HepG2 (cell line): ENCODE measurements around the gene SLC35B2. TPM values are rescaled to one million over a fixed set of nuclear protein-coding genes. Genes with fewer than 3 reads are reported as not detected.

Experiments used
- JDP2 ChIP-seq: sonication (generic); formaldehyde crosslinking; IDR thresholded peaks from 2 replicates; pipeline ENCODE4 v1.8.1; 2022; ENCODE audit warnings: missing genetic modification reagents, borderline replicate concordance
- MXI1 ChIP-seq: IDR thresholded peaks from 3 replicates; pipeline ENCODE4 v1.6.1; 2012; ENCODE audit warnings: low read depth, low read length, inconsistent platforms, borderline replicate concordance
- NFYB ChIP-seq: sonication (generic); formaldehyde crosslinking; IDR thresholded peaks from 2 replicates; pipeline ENCODE4 v1.4.0; 2020; ENCODE audit warnings: missing genetic modification reagents
- ONECUT2 ChIP-seq: sonication (generic); formaldehyde crosslinking; IDR thresholded peaks from 2 replicates; pipeline ENCODE4 v1.4.0; 2020; ENCODE audit warnings: missing genetic modification reagents
- PRMT3 ChIP-seq: sonication (generic); formaldehyde crosslinking; IDR thresholded peaks from 2 replicates; pipeline ENCODE4 v1.8.1; 2022; ENCODE audit warnings: low read depth, mild to moderate bottlenecking, moderate library complexity, missing genetic modification reagents, borderline replicate concordance
- SMAD3 ChIP-seq: sonication (generic); formaldehyde crosslinking; IDR thresholded peaks from 2 replicates; pipeline ENCODE4 v1.4.0; 2020; ENCODE audit warnings: missing genetic modification reagents
- TBP ChIP-seq: sonication (generic); formaldehyde crosslinking; IDR thresholded peaks from 2 replicates; pipeline ENCODE4 v1.5.0; 2020; ENCODE audit warnings: missing genetic modification reagents
- TBX2 ChIP-seq: sonication (generic); formaldehyde crosslinking; IDR thresholded peaks from 2 replicates; pipeline ENCODE4 v1.5.0; 2020; ENCODE audit warnings: missing genetic modification reagents, mild to moderate bottlenecking, borderline replicate concordance
- TERF1 ChIP-seq: sonication (generic); formaldehyde crosslinking; IDR thresholded peaks from 2 replicates; pipeline ENCODE4 v1.8.0; 2022; ENCODE audit warnings: mild to moderate bottlenecking, missing genetic modification reagents, moderate library complexity
- ZBTB1 ChIP-seq: sonication (generic); formaldehyde crosslinking; IDR thresholded peaks from 2 replicates; pipeline ENCODE4 v1.4.0; 2020; ENCODE audit warnings: missing genetic modification reagents, borderline replicate concordance
- ZFP91 ChIP-seq: sonication (generic); formaldehyde crosslinking; IDR thresholded peaks from 2 replicates; pipeline ENCODE4 v1.9.0; 2022; ENCODE audit warnings: missing genetic modification reagents, mild to moderate bottlenecking, borderline replicate concordance
- ZNF18 ChIP-seq: sonication (generic); formaldehyde crosslinking; IDR thresholded peaks from 2 replicates; pipeline ENCODE4 v1.8.0; 2022; ENCODE audit warnings: mild to moderate bottlenecking, missing genetic modification reagents; ENCODE audit not compliant: insufficient replicate concordance
- ZNF362 ChIP-seq: sonication (generic); formaldehyde crosslinking; IDR thresholded peaks from 2 replicates; pipeline ENCODE4 v1.4.0; 2020; ENCODE audit warnings: missing genetic modification reagents, mild to moderate bottlenecking, borderline replicate concordance
- ZNF451 ChIP-seq: sonication (generic); formaldehyde crosslinking; IDR thresholded peaks from 2 replicates; pipeline ENCODE4 v1.5.0; 2020; ENCODE audit warnings: mild to moderate bottlenecking, missing genetic modification reagents
- ZSCAN12 ChIP-seq: sonication (generic); formaldehyde crosslinking; IDR thresholded peaks from 2 replicates; pipeline ENCODE4 v1.9.0; 2021; ENCODE audit warnings: mild to moderate bottlenecking, missing genetic modification reagents
- polyA plus RNA-seq, 8 experiments: library from polyadenylated mRNA; depleted of rRNA in 3 of 8; stranded (reverse) in 7 of 8; unstranded in 1 of 8; fragments of >200 nt; fragmentation: Illumina TruSeq in 4 of 8; extraction: Trizol in 4 of 8; gene quantifications; 2 replicates each; pipeline versions ENCODE4 v1.2.1 to v1.2.3, GENCODE V29; 2011 to 2016; ENCODE audit warnings: low read depth in 4 of 8, missing spikeins in 1 of 8, mixed read lengths in 1 of 8; ENCODE audit not compliant: insufficient read depth in 1 of 8
- total RNA-seq, 5 experiments: library from RNA; depleted of rRNA; stranded (reverse); fragments of >200 nt; fragmentation: Illumina TruSeq; extraction: Trizol; gene quantifications; 2 replicates each; pipeline ENCODE4 v1.2.3, GENCODE V29; 2016; ENCODE audit warnings: low read depth in 1 of 5
- TF ChIP-seq, protein P1 (sequence below): sonication (generic); formaldehyde crosslinking; IDR thresholded peaks from 2 replicates; pipeline ENCODE4 v1.5.1; 2020; ENCODE audit warnings: mild to moderate bottlenecking, missing genetic modification reagents, borderline replicate concordance

The SLC35B2 gene
- total and polyA plus RNA-seq, 2 of the 13 experiments (the other 11 are each of a cell fraction or from before 2014, with no cell fraction given), result 61.1 to 148 TPM

DNA sequence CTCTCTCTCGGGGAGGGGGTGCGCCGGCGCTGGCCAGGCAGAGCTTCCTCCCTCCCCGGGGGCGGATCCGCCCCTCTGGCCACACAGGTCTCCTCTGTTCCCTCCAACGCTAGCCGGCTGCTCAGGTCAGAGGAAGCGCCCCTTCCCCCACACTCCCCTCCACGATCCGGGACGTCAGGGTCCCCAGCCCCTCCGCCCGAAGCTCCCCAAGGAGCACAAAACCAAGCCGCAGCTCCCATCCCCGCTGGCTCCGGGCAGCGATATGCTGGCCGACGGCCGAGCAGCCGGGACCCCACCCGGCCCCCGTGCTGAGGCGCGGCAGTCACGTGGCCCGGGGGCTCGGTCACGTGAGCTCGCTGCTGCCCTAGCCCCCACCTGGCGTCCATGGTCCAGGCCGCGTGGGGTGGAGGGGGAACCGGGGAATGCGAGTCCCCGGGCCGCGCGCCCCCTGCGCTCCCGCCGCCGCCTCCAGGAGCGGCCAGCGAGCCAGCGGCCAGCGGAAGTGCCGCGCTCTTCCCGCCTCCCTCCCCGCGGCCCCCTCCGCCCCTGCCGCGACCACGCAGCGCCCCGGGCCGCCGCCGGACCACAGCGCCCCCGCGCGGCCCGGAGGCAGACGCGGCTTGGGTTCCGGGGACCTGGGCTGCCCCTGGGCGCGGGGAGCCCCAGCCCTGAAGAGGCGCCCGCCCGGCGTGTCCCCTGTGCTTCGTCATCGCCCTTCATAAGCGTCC, at the start of gene SLC35B2 (continued):
- TF ChIP-seq MXI1 (peak; percentile 37; the same call in 1 of the 3 replicates), SMAD3 (CRISPR knock-in tag) (peak; percentile 71; the same call in 1 of the 2 replicates), TBP (CRISPR knock-in tag) (no peak), ONECUT2 (CRISPR knock-in tag) (no peak), JDP2 (CRISPR knock-in tag) (no peak; the same call in 1 of the 2 replicates), ZNF451 (CRISPR knock-in tag) (peak; percentile 97; the same call in 1 of the 2 replicates), TBX2 (peak; percentile 73), NFYB (CRISPR knock-in tag) (no peak; the same call in 1 of the 2 replicates), ZSCAN12 (CRISPR knock-in tag) (0 out of 2 replicates have a peak, but pooled peaks have one; percentile 17), ZFP91 (CRISPR knock-in tag) (peak; percentile 97), ZBTB1 (CRISPR knock-in tag) (no peak; the same call in 1 of the 2 replicates), TERF1 (CRISPR knock-in tag) (0 out of 2 replicates have a peak, but pooled peaks have one; percentile 79), ZNF18 (CRISPR knock-in tag) (peak; percentile 62), PRMT3 (CRISPR knock-in tag) (no peak; the same call in none of the 2 replicates), ZNF362 (CRISPR knock-in tag) (0 out of 2 replicates have a peak, but pooled peaks have one; percentile 17)
- TF ChIP-seq, protein P1, sequence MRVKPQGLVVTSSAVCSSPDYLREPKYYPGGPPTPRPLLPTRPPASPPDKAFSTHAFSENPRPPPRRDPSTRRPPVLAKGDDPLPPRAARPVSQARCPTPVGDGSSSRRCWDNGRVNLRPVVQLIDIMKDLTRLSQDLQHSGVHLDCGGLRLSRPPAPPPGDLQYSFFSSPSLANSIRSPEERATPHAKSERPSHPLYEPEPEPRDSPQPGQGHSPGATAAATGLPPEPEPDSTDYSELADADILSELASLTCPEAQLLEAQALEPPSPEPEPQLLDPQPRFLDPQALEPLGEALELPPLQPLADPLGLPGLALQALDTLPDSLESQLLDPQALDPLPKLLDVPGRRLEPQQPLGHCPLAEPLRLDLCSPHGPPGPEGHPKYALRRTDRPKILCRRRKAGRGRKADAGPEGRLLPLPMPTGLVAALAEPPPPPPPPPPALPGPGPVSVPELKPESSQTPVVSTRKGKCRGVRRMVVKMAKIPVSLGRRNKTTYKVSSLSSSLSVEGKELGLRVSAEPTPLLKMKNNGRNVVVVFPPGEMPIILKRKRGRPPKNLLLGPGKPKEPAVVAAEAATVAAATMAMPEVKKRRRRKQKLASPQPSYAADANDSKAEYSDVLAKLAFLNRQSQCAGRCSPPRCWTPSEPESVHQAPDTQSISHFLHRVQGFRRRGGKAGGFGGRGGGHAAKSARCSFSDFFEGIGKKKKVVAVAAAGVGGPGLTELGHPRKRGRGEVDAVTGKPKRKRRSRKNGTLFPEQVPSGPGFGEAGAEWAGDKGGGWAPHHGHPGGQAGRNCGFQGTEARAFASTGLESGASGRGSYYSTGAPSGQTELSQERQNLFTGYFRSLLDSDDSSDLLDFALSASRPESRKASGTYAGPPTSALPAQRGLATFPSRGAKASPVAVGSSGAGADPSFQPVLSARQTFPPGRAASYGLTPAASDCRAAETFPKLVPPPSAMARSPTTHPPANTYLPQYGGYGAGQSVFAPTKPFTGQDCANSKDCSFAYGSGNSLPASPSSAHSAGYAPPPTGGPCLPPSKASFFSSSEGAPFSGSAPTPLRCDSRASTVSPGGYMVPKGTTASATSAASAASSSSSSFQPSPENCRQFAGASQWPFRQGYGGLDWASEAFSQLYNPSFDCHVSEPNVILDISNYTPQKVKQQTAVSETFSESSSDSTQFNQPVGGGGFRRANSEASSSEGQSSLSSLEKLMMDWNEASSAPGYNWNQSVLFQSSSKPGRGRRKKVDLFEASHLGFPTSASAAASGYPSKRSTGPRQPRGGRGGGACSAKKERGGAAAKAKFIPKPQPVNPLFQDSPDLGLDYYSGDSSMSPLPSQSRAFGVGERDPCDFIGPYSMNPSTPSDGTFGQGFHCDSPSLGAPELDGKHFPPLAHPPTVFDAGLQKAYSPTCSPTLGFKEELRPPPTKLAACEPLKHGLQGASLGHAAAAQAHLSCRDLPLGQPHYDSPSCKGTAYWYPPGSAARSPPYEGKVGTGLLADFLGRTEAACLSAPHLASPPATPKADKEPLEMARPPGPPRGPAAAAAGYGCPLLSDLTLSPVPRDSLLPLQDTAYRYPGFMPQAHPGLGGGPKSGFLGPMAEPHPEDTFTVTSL (CRISPR knock-in tag), result peak; percentile 40; the same call in 1 of the 2 replicates
